Dermis blood vessel endothelial cell (primary cell): ENCODE measurements around the gene ADAMTS17. TPM values are rescaled to one million over a fixed set of nuclear protein-coding genes. Genes with fewer than 3 reads are reported as not detected.

ENCODE experiments used
- DNase-seq: peaks from one replicate; pipeline ENCODE4 v3.0.0; 2010
- total RNA-seq: library from RNA; depleted of rRNA; stranded (reverse); fragments of >200 nt; gene quantifications from 2 replicates; pipeline ENCODE4 v1.2.3, GENCODE V29; 2014

ADAMTS17 gene
- total RNA-seq, 1 donor from 2014 or later, result 0.17 TPM

GRCh38 chr15:100016632-100017031 is 325.1 kb downstream of the ADAMTS17 start:
- no peak for DNase-seq

GRCh38 chr15:100011235-100011634 is 330.5 kb downstream of the ADAMTS17 start:
- DNase-seq, result no peak

- no peak for DNase-seq
Observed at GRCh38 chr15:100009372-100009771, 332.4 kb downstream of the ADAMTS17 start.

- DNase-seq, result no peak
Observed at GRCh38 chr15:100008258-100008657, 333.5 kb downstream of the ADAMTS17 start.

GRCh38 chr15:100007609-100008008 is 334.2 kb downstream of the ADAMTS17 start:
- no peak for DNase-seq

GRCh38 chr15:100005715-100006114 is 336.1 kb downstream of the ADAMTS17 start:
- DNase-seq, result no peak

GRCh38 chr15:100005013-100005412 is 336.8 kb downstream of the ADAMTS17 start:
- DNase-seq, result no peak

GRCh38 chr15:100002787-100003536 is 338.8 kb downstream of the ADAMTS17 start:
- no peak for DNase-seq

- no peak for DNase-seq
Observed at GRCh38 chr15:100002086-100002620, 339.6 kb downstream of the ADAMTS17 start.

GRCh38 chr15:100001405-100001804 is 340.4 kb downstream of the ADAMTS17 start:
- no peak for DNase-seq

GRCh38 chr15:99999282-100000070 is 342.3 kb downstream of the ADAMTS17 start:
- DNase-seq, result no peak

GRCh38 chr15:99998661-99999101 is 343.1 kb downstream of the ADAMTS17 start:
- no peak for DNase-seq

- DNase-seq, result no peak
Observed at GRCh38 chr15:99997112-99997651, 344.6 kb downstream of the ADAMTS17 start.

- no peak for DNase-seq
Observed at GRCh38 chr15:99996660-99997059, 345.1 kb downstream of the ADAMTS17 start.

GRCh38 chr15:99995543-99995942 is 346.2 kb downstream of the ADAMTS17 start:
- DNase-seq, result no peak

GRCh38 chr15:99994849-99995248 is 346.9 kb downstream of the ADAMTS17 start:
- DNase-seq, result no peak

GRCh38 chr15:99993681-99994131 is 348.1 kb downstream of the ADAMTS17 start:
- DNase-seq, result no peak

- DNase-seq, result no peak
Observed at GRCh38 chr15:99993262-99993661, 348.5 kb downstream of the ADAMTS17 start.

- DNase-seq, result no peak
Observed at GRCh38 chr15:99992611-99993231, 349.1 kb downstream of the ADAMTS17 start.

GRCh38 chr15:99989095-99989494 is 352.7 kb downstream of the ADAMTS17 start:
- DNase-seq, result no peak

- no peak for DNase-seq
Observed at GRCh38 chr15:99987701-99988100, 354.1 kb downstream of the ADAMTS17 start.

- DNase-seq, result no peak
Observed at GRCh38 chr15:99987119-99987506, 354.7 kb downstream of the ADAMTS17 start.
